ENCODE results near the gene DBH.

Gene DBH

GRCh38 chr9:133682818-133683585 lies 46.8 kb downstream of the DBH start:
- Histone ChIP-seq H3K4me1 (peaks cover 34 to 74% (median 61%) of the 10 kb centered on the region in 10 experiments), H3K4me2 (peak overlapping the region; percentile 70 to 91 (median 89)), H3K9me3 (replicated peaks in 1 of 11) (no peaks in the 10 kb centered on the region), H3K36me3 (no peaks in the 10 kb centered on the region), H3K9ac (peak overlapping the region; percentile 40 to 81 (median 74); a peak in 20 of 22 replicates), H4K20me1 (no peaks in the 10 kb centered on the region), H3K4me3 (peak overlapping the region in 8 of 10 experiments; percentile 3 to 52 (median 38); a peak in 10 of 20 replicates), H3K27ac (peak overlapping the region in 10 of 11 experiments; percentile 41 to 92 (median 86); a peak in 20 of 22 replicates), H3K27me3 (no peaks in the 10 kb centered on the region)
- TF ChIP-seq Cebpa-rat (IDR thresholded peaks at IDR 0.05): no peak

GRCh38 chr9:133683586-133684120 lies 47.5 kb downstream of the DBH start:
- Histone ChIP-seq H4K20me1 (no peaks in the 10 kb centered on the region), H3K4me1 (peaks cover 34 to 73% (median 61%) of the 10 kb centered on the region in 10 experiments), H3K4me3 (peak overlapping the region in 8 of 10 experiments; percentile 3 to 52 (median 38); a peak in 10 of 20 replicates), H3K27ac (peak overlapping the region in 10 of 11 experiments; percentile 41 to 92 (median 86); a peak in 20 of 22 replicates), H3K4me2 (peak overlapping the region; percentile 70 to 91 (median 89)), H3K9ac (peak overlapping the region; percentile 40 to 81 (median 74); a peak in 21 of 22 replicates), H3K27me3 (no peaks in the 10 kb centered on the region), H3K9me3 (replicated peaks in 1 of 11) (no peaks in the 10 kb centered on the region), H3K36me3 (no peaks in the 10 kb centered on the region)
- no peak for TF ChIP-seq Cebpa-rat (IDR thresholded peaks at IDR 0.05)

GRCh38 chr9:133684121-133684935 lies 48.2 kb downstream of the DBH start:
- H3K27ac ChIP-seq: peak overlapping the region in 10 of 11 experiments; percentile 41 to 92 (median 86); a peak in 19 of 22 replicates
- TF ChIP-seq Cebpa-rat (IDR thresholded peaks at IDR 0.05): no peak
- H3K36me3 ChIP-seq: no peaks in the 10 kb centered on the region
- H4K20me1 ChIP-seq: no peaks in the 10 kb centered on the region
- peak overlapping the region; percentile 70 to 91 (median 89) for H3K4me2 ChIP-seq
- H3K9ac ChIP-seq: peak overlapping the region in 10 of 11 experiments; percentile 42 to 81 (median 75); a peak in 20 of 22 replicates
- H3K4me3 ChIP-seq: peak overlapping the region in 8 of 10 experiments; percentile 3 to 52 (median 38); a peak in 9 of 20 replicates
- peaks cover 27 to 69% (median 58%) of the 10 kb centered on the region in 10 experiments for H3K4me1 ChIP-seq
- no peaks in the 10 kb centered on the region for H3K27me3 ChIP-seq
- H3K9me3 ChIP-seq (replicated peaks in 1 of 11): no peaks in the 10 kb centered on the region

- H3K27ac ChIP-seq: peak overlapping the region in 9 of 11 experiments; percentile 80 to 92 (median 86); a peak in 16 of 22 replicates
- no peaks in the 10 kb centered on the region for H4K20me1 ChIP-seq
- peak overlapping the region in 8 of 11 experiments; percentile 67 to 81 (median 77); a peak in 14 of 22 replicates for H3K9ac ChIP-seq
- peaks cover 0 to 1% (median 0%) of the 10 kb centered on the region in 11 experiments; a peak in 2 of 22 replicates for H3K36me3 ChIP-seq
- H3K4me1 ChIP-seq: peaks cover 22 to 69% (median 58%) of the 10 kb centered on the region in 10 experiments
- no peaks in the 10 kb centered on the region for H3K27me3 ChIP-seq
- TF ChIP-seq Cebpa-rat (IDR thresholded peaks at IDR 0.05): no peak
- peak overlapping the region; percentile 70 to 91 (median 89); a peak in 21 of 22 replicates for H3K4me2 ChIP-seq
- no peak overlapping the region for H3K4me3 ChIP-seq
- H3K9me3 ChIP-seq (replicated peaks in 1 of 11): no peaks in the 10 kb centered on the region
These were observed 48.8 kb downstream of the DBH start for GRCh38 chr9:133684936-133685361.

GRCh38 chr9:133685653-133686609 lies 49.8 kb downstream of the DBH start:
- Histone ChIP-seq H4K20me1 (no peaks in the 10 kb centered on the region), H3K27me3 (no peaks in the 10 kb centered on the region), H3K9me3 (replicated peaks in 1 of 11) (no peaks in the 10 kb centered on the region), H3K4me1 (peaks cover 22 to 70% (median 61%) of the 10 kb centered on the region in 10 experiments), H3K36me3 (peaks cover 0 to 7% (median 0%) of the 10 kb centered on the region in 11 experiments; a peak in 3 of 22 replicates), H3K27ac (peak overlapping the region in 5 of 11 experiments; percentile 80 to 92 (median 88); a peak in 6 of 22 replicates), H3K4me3 (no peak overlapping the region), H3K4me2 (peak overlapping the region in 9 of 11 experiments; percentile 12 to 91 (median 89); a peak in 17 of 22 replicates), H3K9ac (peak overlapping the region in 5 of 11 experiments; percentile 6 to 80 (median 24); a peak in 5 of 22 replicates)
- TF ChIP-seq Cebpa-rat (IDR thresholded peaks at IDR 0.05): no peak

GRCh38 chr9:133686642-133687575 lies 50.7 kb downstream of the DBH start:
- Histone ChIP-seq H4K20me1 (no peaks in the 10 kb centered on the region), H3K27me3 (no peaks in the 10 kb centered on the region), H3K4me1 (peaks cover 26 to 71% (median 67%) of the 10 kb centered on the region in 10 experiments)

More at GRCh38 chr9:133686642-133687575, 50.7 kb downstream of the DBH start:
- no peak for TF ChIP-seq Cebpa-rat (IDR thresholded peaks at IDR 0.05)
- peak overlapping the region in 3 of 11 experiments; percentile 3 to 92 (median 88); a peak in 3 of 22 replicates for H3K27ac ChIP-seq
- peak overlapping the region in 8 of 11 experiments; percentile 82 to 91 (median 89); a peak in 15 of 22 replicates for H3K4me2 ChIP-seq
- H3K9ac ChIP-seq: peak overlapping the region in 2 of 11 experiments; percentile 47 to 73; a peak in 1 of 22 replicates
- H3K9me3 ChIP-seq (replicated peaks in 1 of 11): no peaks in the 10 kb centered on the region
- H3K4me3 ChIP-seq: no peak overlapping the region
- H3K36me3 ChIP-seq: peaks cover 0 to 7% (median 0%) of the 10 kb centered on the region in 11 experiments; a peak in 3 of 22 replicates
